ENCODE measurements around the gene HS3ST2. TPM values are rescaled to one million over a fixed set of nuclear protein-coding genes. Genes with fewer than 3 reads are reported as not detected.

Gene HS3ST2
- total RNA-seq, 1 experiment from 2014 or later, result not detected

DNA sequence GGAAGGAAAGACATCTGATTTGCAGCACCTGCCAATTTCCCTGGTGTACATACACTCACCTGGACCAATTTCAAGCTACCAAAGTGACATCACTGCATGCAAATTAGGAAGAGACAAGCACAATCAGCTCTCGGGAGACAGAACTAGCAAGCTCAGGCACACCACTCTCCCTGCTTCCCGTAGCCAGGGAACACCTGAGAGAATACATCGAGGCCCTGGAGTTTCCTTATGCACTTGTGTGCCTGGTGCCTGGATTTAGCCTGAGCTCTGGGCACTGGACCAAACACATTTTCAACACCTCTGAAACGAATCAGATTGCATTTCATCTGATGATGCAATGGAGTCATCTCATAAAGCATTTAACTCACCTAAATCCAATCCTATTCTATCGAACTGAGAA, 110.5 kb downstream of the HS3ST2 start:
- intact Hi-C loops (cut with micrococcal nuclease; ENCODE audit: unreplicated experiment), result no loop called here
- Mint-ChIP-seq H3K36me3 (ENCODE audit: insufficient read depth, unreplicated experiment) (no peaks in the 10 kb centered on the region), H3K4me3 (ENCODE audit: unreplicated experiment) (no peak overlapping the region), H3K4me1 (ENCODE audit: low read depth, unreplicated experiment) (no peaks in the 10 kb centered on the region), H3K27me3 (ENCODE audit: insufficient read depth, unreplicated experiment) (no peaks in the 10 kb centered on the region), H3K9me3 (ENCODE audit: unreplicated experiment) (no peaks in the 10 kb centered on the region), H3K27ac (ENCODE audit: unreplicated experiment) (no peak overlapping the region)
- BruUV-seq (replicated peaks), result no TSS peak
- no peak overlapping the region for H3K4me3 ChIP-seq (ENCODE audit: low read depth, low read length)
- TF ChIP-seq CTCF (IDR thresholded peaks at IDR 0.05; ENCODE audit: insufficient read depth in 1 of 2, low read depth in 1 of 2, low read length in 1 of 2, severe bottlenecking in 1 of 2, unreplicated experiment in 1 of 2), result no peak
- no peak for DNase-seq
- H3K9me3 ChIP-seq, result no peaks in the 10 kb centered on the region
- no peaks in the 10 kb centered on the region for H3K36me3 ChIP-seq (ENCODE audit: control insufficient read depth, insufficient read depth, low read length)
- no peaks in the 10 kb centered on the region for H3K27me3 ChIP-seq (replicated peaks; ENCODE audit: control insufficient read depth, insufficient read depth, low read length)
- no peaks in the 10 kb centered on the region for H3K4me1 ChIP-seq
- ChIA-PET POLR2A (no interaction called here), CTCF (no interaction called here)

DNA sequence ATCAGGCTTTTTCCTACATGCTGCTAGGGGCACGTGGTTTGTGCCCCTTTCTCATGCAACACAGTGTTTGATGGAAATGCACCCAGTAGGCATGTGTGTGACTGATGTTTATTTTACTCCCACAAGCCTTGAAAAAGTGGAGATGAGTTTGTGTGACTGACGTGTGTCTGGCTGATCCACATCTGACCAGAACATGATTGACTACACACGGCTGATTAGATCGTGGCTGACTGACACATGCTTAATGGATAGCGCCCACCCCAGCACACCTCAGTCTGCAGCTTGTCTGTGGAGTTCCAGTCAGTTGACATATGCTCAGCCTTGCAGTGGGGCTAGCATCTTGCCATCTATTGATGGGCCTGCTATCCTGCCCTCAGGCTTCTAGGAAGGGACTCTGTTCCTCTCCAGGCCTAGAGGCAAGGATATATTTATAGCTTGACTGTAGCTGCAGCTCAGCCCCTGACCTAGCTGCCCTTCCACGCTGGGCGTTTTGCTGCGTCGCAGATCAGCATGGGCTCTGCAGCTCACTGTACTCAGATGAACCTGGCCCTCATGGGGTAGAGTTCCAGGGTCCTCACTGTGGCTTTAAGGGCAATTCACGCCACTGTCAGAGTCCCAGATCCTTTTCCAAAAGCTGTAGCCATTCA, 112.3 kb downstream of the HS3ST2 start:
- H3K4me1 ChIP-seq, result no peaks in the 10 kb centered on the region
- no peak overlapping the region for H3K4me3 ChIP-seq (ENCODE audit: low read depth, low read length)
- no TSS peak for BruUV-seq (replicated peaks)
- H3K4me3 Mint-ChIP-seq (ENCODE audit: unreplicated experiment), result no peak overlapping the region
- no peak for DNase-seq
- TF ChIP-seq CTCF (IDR thresholded peaks at IDR 0.05; ENCODE audit: insufficient read depth in 1 of 2, low read depth in 1 of 2, low read length in 1 of 2, severe bottlenecking in 1 of 2, unreplicated experiment in 1 of 2), result no peak
- no peaks in the 10 kb centered on the region for H3K4me1 Mint-ChIP-seq (ENCODE audit: low read depth, unreplicated experiment)
- H3K27me3 ChIP-seq (replicated peaks; ENCODE audit: control insufficient read depth, insufficient read depth, low read length), result no peaks in the 10 kb centered on the region
- H3K9me3 ChIP-seq, result no peaks in the 10 kb centered on the region
- intact Hi-C loops (cut with micrococcal nuclease; ENCODE audit: unreplicated experiment), result no loop called here
- H3K36me3 ChIP-seq (ENCODE audit: control insufficient read depth, insufficient read depth, low read length), result no peaks in the 10 kb centered on the region
- ChIA-PET CTCF (interaction anchor here (0.5 kb wide), 1 partner anchor 518 kb away, joined by 3 read pairs; no protein-coding TSS in a partner anchor), POLR2A (no interaction called here)
- no peaks in the 10 kb centered on the region for H3K9me3 Mint-ChIP-seq (ENCODE audit: unreplicated experiment)
- no peaks in the 10 kb centered on the region for H3K27me3 Mint-ChIP-seq (ENCODE audit: insufficient read depth, unreplicated experiment)
- no peak overlapping the region for H3K27ac Mint-ChIP-seq (ENCODE audit: unreplicated experiment)
- H3K36me3 Mint-ChIP-seq (ENCODE audit: insufficient read depth, unreplicated experiment), result no peaks in the 10 kb centered on the region

GRCh38 chr16:22927306-22927705, 113.3 kb downstream of the HS3ST2 start:
- DNase-seq, result no peak
- peaks cover 1% of the 10 kb centered on the region for H3K27me3 ChIP-seq (replicated peaks; ENCODE audit: control insufficient read depth, insufficient read depth, low read length)
- ChIA-PET CTCF (no interaction called here), POLR2A (no interaction called here)
- TF ChIP-seq CTCF (IDR thresholded peaks at IDR 0.05; ENCODE audit: insufficient read depth in 1 of 2, low read depth in 1 of 2, low read length in 1 of 2, severe bottlenecking in 1 of 2, unreplicated experiment in 1 of 2), result no peak
- peaks cover 4% of the 10 kb centered on the region for H3K27me3 Mint-ChIP-seq (ENCODE audit: insufficient read depth, unreplicated experiment)
- no peaks in the 10 kb centered on the region for H3K36me3 ChIP-seq (ENCODE audit: control insufficient read depth, insufficient read depth, low read length)
- no peaks in the 10 kb centered on the region for H3K9me3 ChIP-seq
- H3K36me3 Mint-ChIP-seq (ENCODE audit: insufficient read depth, unreplicated experiment), result no peaks in the 10 kb centered on the region
- H3K4me3 ChIP-seq (ENCODE audit: low read depth, low read length), result no peak overlapping the region
- no peaks in the 10 kb centered on the region for H3K9me3 Mint-ChIP-seq (ENCODE audit: unreplicated experiment)
- H3K4me1 ChIP-seq, result no peaks in the 10 kb centered on the region
- no peak overlapping the region for H3K27ac Mint-ChIP-seq (ENCODE audit: unreplicated experiment)
- H3K4me3 Mint-ChIP-seq (ENCODE audit: unreplicated experiment), result no peak overlapping the region
- intact Hi-C loops (cut with micrococcal nuclease; ENCODE audit: unreplicated experiment), result no loop called here
- no peaks in the 10 kb centered on the region for H3K4me1 Mint-ChIP-seq (ENCODE audit: low read depth, unreplicated experiment)
- no TSS peak for BruUV-seq (replicated peaks)

Measured in Caco-2 (cell line).